ENCODE measurements around the gene ENO2. TPM values are rescaled to one million over a fixed set of nuclear protein-coding genes. Genes with fewer than 3 reads are reported as not detected.
"Not testable (repeated sequence)": the region's sequence is repeated elsewhere in the genome, so short reads cannot be mapped to it uniquely, and the experiment has no call there.

Gene ENO2
- total RNA-seq, 4 donors from 2014 or later = 4.6 to 11.7 (median 8.8) TPM

GRCh38 chr12:6887460-6887859, 26.9 kb upstream of the ENO2 start:
- Histone ChIP-seq H3K4me1 (peaks cover 0 to 3% (median 0%) of the 10 kb centered on the region in 4 donors), H3K27me3 (no peaks in the 10 kb centered on the region), H3K36me3 (peaks cover 0 to 12% (median 0%) of the 10 kb centered on the region in 3 donors), H3K9me3 (no peaks in the 10 kb centered on the region), H3K27ac (no peak overlapping the region), H3K4me3 (no peak overlapping the region)
- DNase-seq = no peak
- no peak for TF ChIP-seq POLR2A (IDR thresholded peaks at IDR 0.05)
- TF ChIP-seq CTCF (IDR thresholded peaks at IDR 0.05) = no peak

GRCh38 chr12:6888360-6888759, 26.0 kb upstream of the ENO2 start:
- no peak for TF ChIP-seq POLR2A (IDR thresholded peaks at IDR 0.05)
- no peak for TF ChIP-seq CTCF (IDR thresholded peaks at IDR 0.05)
- Histone ChIP-seq H3K36me3 (peaks cover 0 to 12% (median 0%) of the 10 kb centered on the region in 3 donors), H3K9me3 (no peaks in the 10 kb centered on the region), H3K4me1 (peaks cover 0 to 3% (median 0%) of the 10 kb centered on the region in 4 donors), H3K4me3 (no peak overlapping the region), H3K27ac (no peak overlapping the region), H3K27me3 (no peaks in the 10 kb centered on the region)
- DNase-seq = no peak

- H3K4me3 ChIP-seq, H3K27me3 ChIP-seq, H3K27ac ChIP-seq, DNase-seq, H3K36me3 ChIP-seq, H3K4me1 ChIP-seq, H3K9me3 ChIP-seq: not testable (repeated sequence)
Observed at GRCh38 chr12:6888794-6889193, 25.6 kb upstream of the ENO2 start.

- not testable (repeated sequence) for H3K4me3 ChIP-seq, DNase-seq, H3K9me3 ChIP-seq, H3K4me1 ChIP-seq, H3K36me3 ChIP-seq, H3K27me3 ChIP-seq
- H3K27ac ChIP-seq = peak overlapping the region; percentile 64 to 91 (median 87)
Observed at GRCh38 chr12:6889775-6890573, 24.4 kb upstream of the ENO2 start.

GRCh38 chr12:6890789-6891645, 23.4 kb upstream of the ENO2 start:
- peaks cover 0 to 3% (median 0%) of the 10 kb centered on the region in 4 donors for H3K4me1 ChIP-seq
- peak overlapping the region; percentile 43 to 62 (median 47) for H3K4me3 ChIP-seq
- no peaks in the 10 kb centered on the region for H3K9me3 ChIP-seq
- H3K36me3 ChIP-seq = no peaks in the 10 kb centered on the region
- H3K27ac ChIP-seq = peak overlapping the region; percentile 82 to 91 (median 87)
- H3K27me3 ChIP-seq = no peaks in the 10 kb centered on the region
- TF ChIP-seq CTCF (IDR thresholded peaks at IDR 0.05) = peak; percentile 92 to 98 (median 94)
- peak; percentile 43 to 54 for TF ChIP-seq POLR2A (IDR thresholded peaks at IDR 0.05)
- peak; percentile 99 for DNase-seq

GRCh38 chr12:6891646-6892001, 22.8 kb upstream of the ENO2 start:
- no peaks in the 10 kb centered on the region for H3K27me3 ChIP-seq
- H3K36me3 ChIP-seq = no peaks in the 10 kb centered on the region
- peak overlapping the region; percentile 82 to 91 (median 87) for H3K27ac ChIP-seq
- DNase-seq = no peak
- peaks cover 0 to 3% (median 0%) of the 10 kb centered on the region in 4 donors for H3K4me1 ChIP-seq
- H3K4me3 ChIP-seq = peak overlapping the region; percentile 43 to 62 (median 47)
- H3K9me3 ChIP-seq = no peaks in the 10 kb centered on the region
- TF ChIP-seq CTCF (IDR thresholded peaks at IDR 0.05) (no peak), POLR2A (IDR thresholded peaks at IDR 0.05) (no peak)

GRCh38 chr12:6892683-6893082, 21.7 kb upstream of the ENO2 start:
- H3K4me3 ChIP-seq, H3K4me1 ChIP-seq, H3K27ac ChIP-seq, H3K9me3 ChIP-seq, H3K27me3 ChIP-seq, H3K36me3 ChIP-seq, DNase-seq: not testable (repeated sequence)
